ENCODE data around the gene FANCG. TPM values are rescaled to one million over a fixed set of nuclear protein-coding genes. Genes with fewer than 3 reads are reported as not detected.

The FANCG gene
- total RNA-seq, 1 experiment from 2014 or later, result 83.6 TPM

DNA sequence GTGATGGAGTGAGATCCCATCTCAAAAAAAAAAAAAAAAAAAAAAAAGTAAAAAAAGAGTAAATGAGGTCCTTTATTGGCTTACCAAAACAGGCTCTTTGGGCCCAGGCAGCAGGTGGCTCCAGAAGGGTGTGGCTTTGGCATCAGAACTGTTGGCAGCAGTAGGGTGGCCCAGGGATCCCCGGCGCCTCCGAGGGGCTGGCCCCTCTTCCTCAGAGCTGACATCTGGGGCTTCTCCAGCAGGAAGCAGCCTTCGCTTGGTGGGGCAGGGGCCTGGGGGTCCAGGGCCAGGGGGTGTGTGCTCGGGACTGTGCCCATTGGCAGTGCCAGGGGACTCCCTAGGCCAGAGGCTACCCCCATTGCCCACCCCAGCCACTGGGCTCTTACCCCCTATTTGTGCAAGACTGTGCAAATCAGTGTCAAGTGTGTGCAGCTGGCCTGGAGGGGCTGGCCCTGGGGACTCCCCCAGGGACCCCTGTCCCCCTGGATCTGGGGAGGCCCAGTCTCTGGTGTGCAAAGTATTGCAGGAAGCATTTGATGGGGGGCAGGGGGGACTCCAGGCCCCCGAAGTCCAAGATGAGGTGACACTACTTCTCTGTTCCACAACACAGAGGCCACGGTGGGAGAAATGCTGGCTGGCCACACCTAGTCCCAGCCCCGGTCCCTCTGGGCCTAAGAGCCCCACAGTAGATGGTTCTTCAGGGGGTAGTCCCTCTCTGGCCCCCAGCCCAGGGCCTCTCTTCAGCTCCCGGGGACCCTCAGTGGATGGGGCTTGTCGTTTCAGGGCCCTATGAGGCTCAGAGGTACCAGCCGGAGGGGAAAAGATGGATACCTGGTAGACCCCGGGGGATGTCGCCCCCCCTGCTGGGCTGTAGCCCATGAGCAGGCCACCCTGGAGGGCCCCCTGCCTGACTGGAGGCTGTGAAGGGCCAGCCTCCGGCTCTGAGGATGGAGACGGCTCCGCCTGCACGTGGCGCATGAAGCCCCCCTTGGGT lies 27.9 kb upstream of the FANCG start:
- H3K9me3 ChIP-seq (replicated peaks), result no peaks in the 10 kb centered on the region
- H3K36me3 ChIP-seq, result no peaks in the 10 kb centered on the region
- no peak for DNase-seq
- H3K4me1 ChIP-seq, result peaks cover 3% of the 10 kb centered on the region; the same call in 1 of the 2 replicates
- H3K4me3 ChIP-seq, result no peak overlapping the region
- no peak overlapping the region for H3K27ac ChIP-seq
- no peaks in the 10 kb centered on the region for H3K27me3 ChIP-seq

DNA sequence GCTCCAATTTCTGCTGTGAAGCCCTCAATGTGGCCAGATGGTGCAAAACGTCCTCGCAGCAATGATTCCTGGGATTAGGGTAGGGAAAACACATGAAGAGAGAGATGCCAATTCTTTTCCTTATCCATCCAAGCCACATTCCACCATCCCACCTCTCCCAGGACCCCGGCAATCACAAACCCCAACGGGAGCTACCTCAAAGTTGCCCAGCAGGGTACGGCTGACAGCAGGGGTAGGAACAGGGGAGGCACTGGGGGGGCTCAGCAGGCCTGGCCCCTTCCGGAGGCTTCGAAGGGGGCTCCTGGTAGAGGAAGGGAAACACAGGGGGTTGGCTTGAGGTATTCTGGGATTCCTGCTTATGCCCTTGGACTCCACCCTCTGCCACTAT lies 26.6 kb upstream of the FANCG start:
- Histone ChIP-seq H3K4me3 (no peak overlapping the region), H3K27ac (no peak overlapping the region), H3K4me1 (no peaks in the 10 kb centered on the region; the same call in 1 of the 2 replicates), H3K9me3 (replicated peaks) (no peaks in the 10 kb centered on the region), H3K36me3 (peaks cover 2% of the 10 kb centered on the region; the same call in 1 of the 2 replicates), H3K27me3 (no peaks in the 10 kb centered on the region)
- DNase-seq, result no peak

DNA sequence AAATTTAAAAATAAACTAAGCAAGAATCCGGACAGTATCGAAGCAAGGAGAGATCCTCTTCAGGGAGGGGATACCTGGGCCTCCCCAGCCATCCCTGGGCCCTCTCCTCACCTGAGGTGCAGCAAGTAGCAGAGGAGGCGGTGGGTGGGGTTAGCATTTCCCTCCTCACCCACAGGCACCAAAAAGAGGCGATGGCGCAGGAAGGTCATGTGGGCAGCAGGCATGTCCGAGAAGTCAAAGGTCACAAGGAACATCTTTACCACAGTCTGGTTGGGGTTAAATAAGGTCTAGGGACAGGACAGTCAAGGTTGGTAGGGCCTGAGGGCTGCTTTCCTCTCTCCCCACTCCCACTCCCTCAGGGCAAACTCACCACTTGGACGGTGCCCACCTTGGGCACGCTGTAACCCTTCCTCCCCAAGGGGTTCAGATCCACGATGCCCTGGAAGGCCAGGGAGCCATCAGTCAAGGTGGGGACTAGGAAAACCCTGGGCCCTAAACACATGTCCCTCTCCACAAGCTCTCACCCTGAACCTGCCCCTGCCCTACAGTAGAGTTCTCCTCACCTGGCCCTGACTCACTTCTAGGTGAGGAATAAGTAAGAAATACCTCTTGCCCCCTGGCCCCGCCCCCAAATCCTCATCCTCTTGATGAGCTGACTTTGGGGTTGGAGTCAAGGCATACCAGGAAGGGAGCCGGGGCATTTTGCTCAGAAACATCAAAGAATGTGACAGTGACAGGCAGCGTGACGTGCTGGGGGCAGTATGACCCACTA lies 26.0 kb upstream of the FANCG start:
- Histone ChIP-seq H3K27ac (no peak overlapping the region), H3K9me3 (replicated peaks) (no peaks in the 10 kb centered on the region), H3K4me3 (no peak overlapping the region), H3K27me3 (no peaks in the 10 kb centered on the region), H3K4me1 (no peaks in the 10 kb centered on the region; the same call in 1 of the 2 replicates), H3K36me3 (peaks cover 3% of the 10 kb centered on the region; the same call in 1 of the 2 replicates)
- no peak for DNase-seq

DNA sequence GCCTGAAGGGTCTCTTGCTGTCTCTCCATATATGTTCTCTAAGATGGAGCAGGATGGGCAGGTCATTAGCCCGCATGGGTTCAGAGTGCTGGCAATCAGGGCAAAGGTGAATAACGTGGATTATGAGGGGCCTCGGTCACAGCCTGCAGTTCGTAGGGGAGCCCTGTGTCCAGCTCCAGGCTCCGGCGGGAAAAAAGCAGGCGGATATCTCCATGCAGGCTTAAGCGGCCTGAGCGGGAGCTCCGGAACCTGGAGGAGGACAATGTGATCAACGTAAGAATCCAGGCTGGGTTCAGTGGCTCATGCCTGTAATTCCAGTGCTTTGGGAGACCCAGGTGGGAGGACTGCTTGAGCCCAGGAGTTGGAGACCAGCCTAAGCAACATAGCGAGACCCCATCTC lies 25.4 kb upstream of the FANCG start:
- Histone ChIP-seq H3K36me3 (peaks cover 3% of the 10 kb centered on the region; the same call in 1 of the 2 replicates), H3K27me3 (no peaks in the 10 kb centered on the region), H3K9me3 (replicated peaks) (no peaks in the 10 kb centered on the region), H3K4me3 (no peak overlapping the region), H3K4me1 (no peaks in the 10 kb centered on the region; the same call in 1 of the 2 replicates), H3K27ac (no peak overlapping the region)
- no peak for DNase-seq

DNA sequence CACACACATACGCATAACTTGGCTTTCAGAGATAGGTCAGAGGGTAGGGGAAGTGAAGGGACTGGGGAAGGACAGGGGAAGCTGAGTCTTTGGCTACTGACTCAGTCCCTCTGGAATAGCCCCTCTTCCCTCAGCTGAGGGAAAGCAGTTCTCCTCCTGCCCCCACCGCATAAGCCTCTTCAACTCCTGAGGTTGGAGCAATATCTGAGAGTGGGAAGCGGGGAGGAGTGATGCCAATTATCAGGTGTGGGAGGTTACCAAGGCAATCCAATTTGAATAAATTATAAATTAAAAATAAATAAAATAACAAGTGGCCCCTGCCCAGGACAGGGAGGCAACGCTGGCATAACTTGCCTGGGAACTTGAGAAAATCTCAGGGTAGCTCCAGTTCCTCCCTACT lies 24.8 kb upstream of the FANCG start:
- peaks cover 5% of the 10 kb centered on the region; the same call in 1 of the 2 replicates for H3K36me3 ChIP-seq
- no peak overlapping the region for H3K27ac ChIP-seq
- H3K9me3 ChIP-seq (replicated peaks), result no peaks in the 10 kb centered on the region
- no peak overlapping the region for H3K4me3 ChIP-seq
- no peak for DNase-seq
- H3K4me1 ChIP-seq, result no peaks in the 10 kb centered on the region; the same call in 1 of the 2 replicates
- no peaks in the 10 kb centered on the region for H3K27me3 ChIP-seq

DNA sequence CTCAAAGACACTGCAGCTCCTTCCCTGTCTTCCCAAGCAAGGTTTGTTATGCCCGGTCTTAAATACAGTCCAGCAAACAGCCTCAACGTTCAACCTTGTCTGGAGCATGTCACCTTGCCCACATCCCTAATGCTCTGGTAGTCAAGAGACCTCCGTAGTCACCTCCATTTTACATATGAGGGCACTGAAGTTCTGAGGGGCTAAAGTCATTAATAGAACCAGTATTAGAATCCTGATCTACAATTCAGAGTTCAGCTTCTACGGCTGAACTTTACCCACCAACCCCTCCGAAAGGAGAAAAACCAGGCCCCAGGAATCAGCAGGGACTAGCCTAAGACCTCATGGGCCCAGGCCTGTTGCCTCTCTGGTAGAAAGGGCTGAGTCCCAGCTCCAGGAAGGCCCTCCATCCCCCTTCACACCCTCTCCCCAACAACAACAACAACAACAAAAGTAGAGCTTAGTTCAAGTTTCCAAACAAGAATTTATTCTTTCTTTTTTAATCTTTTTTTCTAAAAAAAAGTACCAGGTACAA lies 24.0 kb upstream of the FANCG start:
- H3K27me3 ChIP-seq, result no peaks in the 10 kb centered on the region
- no peaks in the 10 kb centered on the region; the same call in 1 of the 2 replicates for H3K4me1 ChIP-seq
- peak overlapping the region; percentile 71 for H3K27ac ChIP-seq
- H3K4me3 ChIP-seq, result peak overlapping the region; percentile 73
- DNase-seq, result no peak
- H3K9me3 ChIP-seq (replicated peaks), result no peaks in the 10 kb centered on the region
- H3K36me3 ChIP-seq, result peaks cover 5% of the 10 kb centered on the region; the same call in 1 of the 2 replicates

- Histone ChIP-seq H3K4me1 (no peaks in the 10 kb centered on the region; the same call in 1 of the 2 replicates), H3K4me3 (peak within 1 kb of the TSS; percentile 73), H3K9me3 (replicated peaks) (no peaks in the 10 kb centered on the region), H3K36me3 (peaks cover 5% of the 10 kb centered on the region; the same call in 1 of the 2 replicates), H3K27ac (peak within 1 kb of the TSS; percentile 71), H3K27me3 (no peaks in the 10 kb centered on the region)
- peak; percentile 94 to 95 for DNase-seq
Observed at GRCh38 chr9:35102769-35103659, 23.3 kb upstream of the FANCG start, which contains the start of gene STOML2. Gene STOML2 (minus strand): TSS chr9:35103131. CDS start chr9:35103094, 37 bp downstream.

- DNase-seq, result no peak
- H3K4me1 ChIP-seq, result no peaks in the 10 kb centered on the region; the same call in 1 of the 2 replicates
- H3K9me3 ChIP-seq (replicated peaks), result no peaks in the 10 kb centered on the region
- H3K36me3 ChIP-seq, result peaks cover 5% of the 10 kb centered on the region; the same call in 1 of the 2 replicates
- peak overlapping the region; percentile 73 for H3K4me3 ChIP-seq
- peak overlapping the region; percentile 71 for H3K27ac ChIP-seq
- no peaks in the 10 kb centered on the region for H3K27me3 ChIP-seq
Observed at GRCh38 chr9:35102465-35102768, 22.7 kb upstream of the FANCG start.

GRCh38 chr9:35097573-35097972 lies 17.8 kb upstream of the FANCG start:
- no peaks in the 10 kb centered on the region; the same call in 1 of the 2 replicates for H3K4me1 ChIP-seq
- H3K27ac ChIP-seq, result no peak overlapping the region
- H3K4me3 ChIP-seq, result no peak overlapping the region
- no peaks in the 10 kb centered on the region for H3K27me3 ChIP-seq
- DNase-seq, result no peak
- peaks cover 5% of the 10 kb centered on the region for H3K36me3 ChIP-seq
- H3K9me3 ChIP-seq (replicated peaks), result no peaks in the 10 kb centered on the region

- peak within 1 kb of the TSS; percentile 75 for H3K27ac ChIP-seq
- no peaks in the 10 kb centered on the region for H3K27me3 ChIP-seq
- H3K4me1 ChIP-seq, result no peaks in the 10 kb centered on the region
- H3K9me3 ChIP-seq (replicated peaks), result no peaks in the 10 kb centered on the region
- H3K36me3 ChIP-seq, result peaks cover 3% of the 10 kb centered on the region
- DNase-seq, result peak; percentile 82 to 84
- H3K4me3 ChIP-seq, result peak within 1 kb of the TSS; percentile 86
Observed at GRCh38 chr9:35096035-35096849, 16.5 kb upstream of the FANCG start, which contains the start of gene PIGO. Gene PIGO (minus strand): TSS chr9:35096591. CDS start chr9:35095565, 1,026 bp downstream.

DNA sequence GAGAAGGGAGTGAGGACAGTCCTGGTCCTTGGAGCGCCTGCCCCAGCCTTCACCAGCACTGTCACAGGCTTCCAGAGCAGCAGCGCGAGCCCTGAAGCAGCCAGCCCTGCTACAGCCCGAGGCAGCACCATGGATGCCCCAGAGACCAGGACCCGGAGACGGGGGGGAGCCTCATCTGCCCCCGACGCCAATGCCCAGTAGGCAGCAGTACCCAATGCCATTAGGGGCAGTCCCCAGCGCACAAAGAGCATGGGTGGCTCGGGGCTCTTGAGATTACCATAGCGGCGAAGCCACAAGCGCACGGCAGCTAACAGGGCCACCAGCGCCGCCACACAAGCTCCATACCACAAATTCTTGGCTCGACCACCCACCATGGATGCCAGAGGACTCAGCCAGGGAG lies 11.8 kb upstream of the FANCG start:
- Histone ChIP-seq H3K4me1 (no peaks in the 10 kb centered on the region), H3K9me3 (replicated peaks) (no peaks in the 10 kb centered on the region), H3K36me3 (no peaks in the 10 kb centered on the region; the same call in 1 of the 2 replicates), H3K4me3 (no peak overlapping the region), H3K27me3 (no peaks in the 10 kb centered on the region), H3K27ac (no peak overlapping the region)
- no peak for DNase-seq

DNA sequence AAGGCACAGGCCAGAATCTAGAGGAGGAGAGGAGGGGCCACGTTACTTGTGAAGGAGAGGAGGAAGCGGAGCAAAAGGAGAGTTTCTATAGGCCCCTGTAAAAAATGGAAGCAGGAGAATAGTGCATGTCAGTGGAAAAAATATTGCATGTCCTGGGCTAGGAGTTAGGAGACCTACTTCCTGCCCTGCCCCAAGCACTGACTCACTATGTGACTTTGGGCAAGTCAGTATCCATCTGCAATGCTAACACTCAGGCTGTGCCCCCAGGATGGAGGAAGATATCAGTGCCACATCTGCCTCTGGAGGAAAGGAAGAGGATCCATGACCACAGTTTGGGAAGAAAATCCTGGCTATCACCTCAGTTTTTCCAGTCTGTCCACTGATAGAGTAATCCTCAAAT lies 9.7 kb upstream of the FANCG start:
- Histone ChIP-seq H3K36me3 (no peaks in the 10 kb centered on the region; the same call in 1 of the 2 replicates), H3K4me1 (no peaks in the 10 kb centered on the region), H3K27ac (no peak overlapping the region), H3K4me3 (no peak overlapping the region), H3K9me3 (replicated peaks) (no peaks in the 10 kb centered on the region), H3K27me3 (no peaks in the 10 kb centered on the region)
- DNase-seq, result no peak

DNA sequence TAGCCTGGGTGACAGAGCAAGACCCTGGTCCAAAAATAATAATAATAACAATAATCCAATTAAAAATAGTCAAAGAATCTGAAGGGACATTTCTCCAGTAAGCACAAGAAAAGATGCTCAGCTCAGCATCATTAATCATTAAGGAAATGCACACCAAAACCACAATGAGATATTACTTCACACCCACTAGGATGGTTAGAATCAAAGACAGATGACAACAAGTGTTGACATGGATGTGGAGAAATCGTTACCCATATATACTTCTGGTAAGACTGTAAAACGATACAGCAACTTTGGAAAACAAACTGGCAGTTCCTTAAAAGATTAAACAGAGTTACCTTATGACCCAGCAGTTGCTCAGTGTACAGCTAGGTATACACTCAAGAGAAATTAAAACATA lies 5.3 kb upstream of the FANCG start:
- Histone ChIP-seq H3K27ac (no peak overlapping the region), H3K4me1 (no peaks in the 10 kb centered on the region), H3K9me3 (replicated peaks) (no peaks in the 10 kb centered on the region), H3K36me3 (no peaks in the 10 kb centered on the region), H3K27me3 (no peaks in the 10 kb centered on the region), H3K4me3 (no peak overlapping the region)
- no peak for DNase-seq

Measured in SJCRH30 (cell line).